Tibial nerve (tissue), 4 donors: ENCODE data around the gene PADI3. TPM values are rescaled to one million over a fixed set of nuclear protein-coding genes. Genes with fewer than 3 reads are reported as not detected.

Experiments used
- DNase-seq, 2 donors: peaks; one replicate each; pipeline ENCODE4 v3.0.0-alpha.2; 2019; ENCODE audit warnings: low spot score in 2 of 2
- H3K27ac ChIP-seq, 4 donors: fragments of 200-600 bp; sonication (generic) in 3 of 4; one replicate each; pipeline ENCODE4 v1.5.1; 2017 to 2019; ENCODE audit warnings: mild to moderate bottlenecking in 1 of 4
- H3K27me3 ChIP-seq, 2 donors: fragments of 200-600 bp; sonication (generic) in 1 of 2; one replicate each; pipeline versions ENCODE4 v1.5.1 to v1.6.0; 2017 to 2019
- H3K36me3 ChIP-seq, 3 donors: fragments of 200-600 bp; sonication (generic); one replicate each; pipeline ENCODE4 v1.5.1; 2018 to 2019
- H3K4me1 ChIP-seq, 4 donors: fragments of 200-600 bp; sonication (generic) in 3 of 4; one replicate each; pipeline ENCODE4 v1.5.1; 2017 to 2019
- H3K4me3 ChIP-seq, 4 donors: fragments of 200-600 bp; sonication (generic) in 3 of 4; one replicate each; pipeline ENCODE4 v1.5.1; 2017 to 2019; ENCODE audit warnings: mild to moderate bottlenecking in 1 of 4, moderate library complexity in 1 of 4
- H3K9me3 ChIP-seq, 4 donors: fragments of 200-600 bp; sonication (generic) in 3 of 4; one replicate each; pipeline ENCODE4 v1.5.1; 2017 to 2019
- CTCF ChIP-seq, 5 experiments: fragments of 200-600 bp in 3 of 5; fragments of 450-650 bp in 2 of 5; sonication (generic) in 3 of 5; IDR thresholded peaks; one replicate each; pipeline ENCODE4 v1.5.1; 2016 to 2019; ENCODE audit warnings: antibody characterized with exemption in 5 of 5, mild to moderate bottlenecking in 3 of 5, moderate library complexity in 2 of 5
- EP300 ChIP-seq, 2 donors: sonication (generic); formaldehyde crosslinking; IDR thresholded peaks; one replicate each; pipeline ENCODE4 v1.6.1; 2017; ENCODE audit warnings: antibody characterized with exemption in 2 of 2, mild to moderate bottlenecking in 1 of 2
- POLR2A ChIP-seq, 2 donors: fragments of 450-650 bp; IDR thresholded peaks; one replicate each; pipeline ENCODE4 v1.6.1; 2017; ENCODE audit warnings: antibody characterized with exemption in 2 of 2, mild to moderate bottlenecking in 2 of 2, moderate library complexity in 2 of 2
- WGBS, 2 donors: methylation state at CpG; one replicate each; pipeline ENCODE4 v1.1.5; 2018; 5-methylcytosine and 5-hydroxymethylcytosine counted together
- total RNA-seq, 4 donors: library from RNA; depleted of rRNA; stranded (reverse); fragments of >200 nt; gene quantifications; one replicate each; pipeline ENCODE4 v1.1.0, GENCODE V29; 2016

Gene PADI3
- total RNA-seq: not detected

- Histone ChIP-seq H3K36me3 (no peaks in the 10 kb centered on the region), H3K9me3 (no peaks in the 10 kb centered on the region), H3K27me3 (peaks cover 0 to 11% of the 10 kb centered on the region in 2 donors), H3K27ac (no peak within 1 kb of the TSS), H3K4me1 (no peaks in the 10 kb centered on the region), H3K4me3 (no peak within 1 kb of the TSS)
- 64 to 71% methylated on average over 9 of the region's 9 CpGs for WGBS, 2 donors
- no peak for DNase-seq
- no peak for TF ChIP-seq EP300 (IDR thresholded peaks at IDR 0.05)
- TF ChIP-seq CTCF (IDR thresholded peaks at IDR 0.05): no peak
- no peak for TF ChIP-seq POLR2A (IDR thresholded peaks at IDR 0.05)
These were observed at the start of gene PADI3 for GRCh38 chr1:17248781-17249180. TSS of gene PADI3 (plus strand) at chr1:17249098. CDS start at chr1:17249138, 40 bp downstream.

DNA sequence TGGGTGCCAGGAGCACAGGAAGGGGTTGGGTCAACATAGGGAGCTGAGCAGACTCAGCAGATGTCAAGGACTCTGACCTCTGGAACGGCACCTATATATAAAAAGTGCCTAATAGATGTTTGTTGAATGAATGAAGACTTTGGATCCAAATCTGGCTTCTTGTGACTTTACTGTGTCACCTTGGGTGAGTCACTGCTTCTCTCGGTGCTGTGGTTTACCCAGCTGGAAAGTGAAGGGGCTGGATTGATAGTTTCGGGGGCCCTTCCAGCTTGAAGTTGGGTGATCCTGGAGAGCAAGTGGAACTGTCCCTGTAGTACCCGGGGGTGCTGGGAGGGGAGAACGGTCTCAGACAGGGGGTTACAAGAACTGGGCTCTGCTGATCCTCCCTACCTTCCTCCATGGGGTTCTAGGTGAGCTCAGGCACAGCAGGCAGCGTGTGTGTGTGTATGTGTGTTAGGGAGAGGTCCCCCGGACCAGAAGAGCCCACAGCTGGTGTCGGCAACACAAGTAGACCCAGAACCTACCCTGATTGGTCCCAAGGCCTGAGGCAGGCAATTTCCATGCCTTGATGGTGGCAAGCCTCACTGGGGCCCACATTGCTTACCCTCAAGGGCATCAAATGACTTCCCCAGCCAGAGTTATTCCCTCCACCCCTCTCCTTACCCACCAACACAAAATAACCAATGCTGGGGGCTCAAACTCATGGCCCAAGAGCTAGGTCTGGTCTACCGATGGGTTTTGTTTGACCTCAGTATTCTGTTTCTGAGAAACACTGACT is 49.4 kb upstream of the PADI3 start:
- no peak for TF ChIP-seq EP300 (IDR thresholded peaks at IDR 0.05)
- TF ChIP-seq POLR2A (IDR thresholded peaks at IDR 0.05): no peak
- no peak for TF ChIP-seq CTCF (IDR thresholded peaks at IDR 0.05)
- Histone ChIP-seq H3K36me3 (no peaks in the 10 kb centered on the region), H3K27me3 (no peaks in the 10 kb centered on the region), H3K9me3 (no peaks in the 10 kb centered on the region), H3K27ac (no peak overlapping the region), H3K4me1 (no peaks in the 10 kb centered on the region), H3K4me3 (no peak overlapping the region)
- no peak for DNase-seq
- WGBS, 2 donors: 77 to 87% methylated on average over 8 to 9 of the region's 9 CpGs

- Histone ChIP-seq H3K27me3 (no peaks in the 10 kb centered on the region), H3K9me3 (no peaks in the 10 kb centered on the region), H3K4me1 (no peaks in the 10 kb centered on the region), H3K27ac (no peak overlapping the region), H3K36me3 (no peaks in the 10 kb centered on the region), H3K4me3 (no peak overlapping the region)
- DNase-seq: no peak
- TF ChIP-seq EP300 (IDR thresholded peaks at IDR 0.05): no peak
- TF ChIP-seq POLR2A (IDR thresholded peaks at IDR 0.05): no peak
- no peak for TF ChIP-seq CTCF (IDR thresholded peaks at IDR 0.05)
- 66 to 68% methylated on average over 8 of the region's 8 CpGs for WGBS, 2 donors
These were observed 48.7 kb upstream of the PADI3 start for GRCh38 chr1:17200246-17200645.

DNA sequence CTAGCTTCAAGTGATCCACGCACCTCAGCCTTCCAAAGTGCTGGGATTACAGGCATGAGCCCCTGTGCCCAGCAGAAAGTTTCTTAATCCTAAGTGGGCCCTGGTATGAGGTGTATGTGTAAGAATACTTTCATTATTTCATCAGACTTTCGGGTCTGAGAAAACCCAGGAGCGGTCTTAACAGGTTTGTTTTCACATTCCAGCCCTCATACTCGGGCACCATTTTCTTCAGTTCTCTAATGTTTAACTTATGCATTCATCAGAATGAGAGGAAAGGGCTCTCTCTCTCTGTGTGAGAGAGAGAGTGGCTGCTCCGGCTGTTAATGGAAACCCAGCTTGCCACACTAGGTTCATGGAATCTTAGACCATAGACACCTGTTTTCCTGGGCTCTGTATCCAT is 48.1 kb upstream of the PADI3 start:
- 81% methylated on average over 5 of the region's 5 CpGs for WGBS, 2 donors
- Histone ChIP-seq H3K27ac (no peak overlapping the region), H3K4me3 (no peak overlapping the region), H3K36me3 (no peaks in the 10 kb centered on the region), H3K4me1 (no peaks in the 10 kb centered on the region), H3K9me3 (no peaks in the 10 kb centered on the region), H3K27me3 (no peaks in the 10 kb centered on the region)
- no peak for DNase-seq
- TF ChIP-seq CTCF (IDR thresholded peaks at IDR 0.05) (no peak), POLR2A (IDR thresholded peaks at IDR 0.05) (no peak), EP300 (IDR thresholded peaks at IDR 0.05) (no peak)

DNA sequence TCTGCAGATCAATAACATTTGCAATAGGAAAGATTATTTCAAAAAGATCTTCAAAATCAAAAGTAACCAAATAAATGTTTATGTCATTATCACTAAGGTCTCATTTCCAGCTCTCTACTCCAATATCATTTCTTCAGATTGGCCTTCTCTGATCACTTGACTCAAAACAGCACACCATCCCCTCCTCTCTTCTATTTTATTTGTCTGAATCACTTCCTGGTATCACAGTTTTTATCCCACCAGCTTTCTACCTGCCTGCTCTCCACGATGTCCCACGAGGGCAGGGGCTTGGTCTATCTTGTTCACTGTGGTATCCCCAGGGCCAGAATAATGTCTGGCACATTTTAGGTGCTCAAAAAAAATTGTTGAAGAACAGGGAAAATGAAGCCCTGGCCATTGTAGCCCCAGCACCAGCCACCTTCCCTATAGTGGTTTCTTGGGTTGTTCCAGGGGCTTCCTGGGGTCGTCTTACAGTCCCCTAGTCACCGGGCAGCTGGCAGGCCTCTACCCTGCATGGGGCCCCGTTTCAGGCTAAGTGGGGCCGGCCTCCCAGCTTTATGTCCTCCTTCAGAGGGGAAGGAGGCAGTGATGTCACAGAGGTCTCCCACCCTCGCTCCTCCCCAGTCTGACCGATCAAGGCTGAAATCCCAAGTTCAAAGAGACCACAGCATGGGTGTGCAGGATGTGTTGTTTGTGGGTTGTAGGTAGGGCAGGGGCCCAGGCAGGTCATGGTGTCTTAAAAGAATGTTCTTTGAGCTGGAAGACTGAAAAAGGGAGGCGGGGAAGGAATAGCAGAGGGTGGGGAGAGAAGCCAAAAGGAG is 47.5 kb upstream of the PADI3 start:
- Histone ChIP-seq H3K4me3 (no peak overlapping the region), H3K4me1 (no peaks in the 10 kb centered on the region), H3K36me3 (no peaks in the 10 kb centered on the region), H3K9me3 (no peaks in the 10 kb centered on the region), H3K27me3 (no peaks in the 10 kb centered on the region), H3K27ac (no peak overlapping the region)
- DNase-seq: no peak
- no peak for TF ChIP-seq CTCF (IDR thresholded peaks at IDR 0.05)
- no peak for TF ChIP-seq EP300 (IDR thresholded peaks at IDR 0.05)
- TF ChIP-seq POLR2A (IDR thresholded peaks at IDR 0.05): no peak
- WGBS, 2 donors: 36 to 41% methylated on average over 9 of the region's 9 CpGs
